NCI-H69 (cell line): ENCODE data around the gene OR13F1.
"Not testable (repeated sequence)": the region's sequence is repeated elsewhere in the genome, so short reads cannot be mapped to it uniquely, and the experiment has no call there.

Experiments used
- DNase-seq: peaks from one replicate; lab custom pipeline; 2025; lab: John Stamatoyannopoulos, UW

Gene OR13F1, protein sequence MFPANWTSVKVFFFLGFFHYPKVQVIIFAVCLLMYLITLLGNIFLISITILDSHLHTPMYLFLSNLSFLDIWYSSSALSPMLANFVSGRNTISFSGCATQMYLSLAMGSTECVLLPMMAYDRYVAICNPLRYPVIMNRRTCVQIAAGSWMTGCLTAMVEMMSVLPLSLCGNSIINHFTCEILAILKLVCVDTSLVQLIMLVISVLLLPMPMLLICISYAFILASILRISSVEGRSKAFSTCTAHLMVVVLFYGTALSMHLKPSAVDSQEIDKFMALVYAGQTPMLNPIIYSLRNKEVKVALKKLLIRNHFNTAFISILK

GRCh38 chr9:104503963-104504362, at the start of gene OR13F1:
TSS of gene OR13F1 (plus strand) at chr9:104504263. CDS start at chr9:104504263, 0 bp downstream.
- DNase-seq: no peak

GRCh38 chr9:104456831-104457230, 47.2 kb upstream of the OR13F1 start:
- peak; percentile 9 for DNase-seq

DNA sequence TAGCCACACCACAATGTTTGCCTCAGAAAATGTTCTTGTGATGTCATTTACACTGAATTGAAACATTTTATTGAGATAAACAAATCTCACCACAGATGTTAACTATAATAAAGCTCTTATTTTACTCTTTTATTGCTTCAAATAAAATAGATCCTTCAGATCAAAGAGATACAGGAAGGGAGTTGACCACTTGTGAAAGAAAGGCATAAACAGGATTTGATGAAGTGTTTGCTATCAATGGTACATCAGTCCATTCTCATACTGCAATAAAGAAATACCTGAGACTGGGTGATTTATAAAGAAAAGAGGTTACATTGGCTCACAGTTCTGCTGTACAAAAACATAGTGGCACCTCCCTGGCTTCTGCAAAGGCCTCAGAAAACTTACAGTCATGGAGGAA, 40.2 kb upstream of the OR13F1 start:
- no peak for DNase-seq

DNA sequence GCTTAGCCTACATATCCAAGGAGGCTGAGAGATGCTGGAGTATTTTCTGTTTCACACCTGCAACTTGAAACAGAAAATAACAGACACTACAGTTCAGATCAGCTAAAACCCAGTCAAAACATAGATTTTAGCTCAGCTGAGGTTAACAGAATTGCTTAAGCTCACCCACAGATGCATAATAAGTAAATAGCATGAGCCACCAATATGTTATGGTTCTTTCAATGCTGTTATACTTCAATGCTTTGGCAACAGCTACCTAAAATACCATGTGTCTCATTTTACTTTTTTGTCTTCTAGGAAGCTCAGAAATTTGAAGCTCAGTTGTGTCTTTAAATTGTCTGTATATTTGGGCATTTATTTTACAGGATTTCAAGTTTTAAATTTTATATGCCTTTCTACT, 35.8 kb upstream of the OR13F1 start:
- no peak for DNase-seq

DNA sequence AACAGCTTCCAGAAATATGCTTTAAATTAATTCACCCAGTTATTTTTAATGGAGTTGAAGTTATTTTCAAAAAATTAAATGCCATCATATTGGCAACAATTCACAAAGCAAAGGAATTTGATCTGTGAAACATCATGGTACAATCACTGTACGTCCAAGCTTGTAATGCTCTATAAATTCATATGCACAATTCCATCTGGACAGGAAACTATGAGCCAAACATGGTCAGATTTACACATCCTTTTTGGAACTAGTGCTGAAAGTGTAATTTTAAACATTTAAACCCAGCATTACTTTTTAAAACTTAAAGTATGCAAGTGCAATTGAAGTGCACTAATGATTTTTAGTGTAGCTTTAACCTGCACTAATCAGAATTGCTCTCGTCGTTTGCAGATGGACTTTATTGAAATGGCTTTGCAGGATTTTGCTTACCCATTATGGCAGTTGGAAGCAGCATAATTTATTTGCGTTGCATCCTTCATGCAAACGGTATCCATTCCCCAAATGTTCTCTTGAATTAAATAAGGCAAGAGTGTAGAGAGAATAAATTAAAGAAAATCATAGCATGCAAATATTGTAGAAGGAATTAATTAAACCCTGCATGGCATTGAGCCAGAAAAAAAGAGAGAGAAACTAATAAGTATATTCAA, 21.0 kb upstream of the OR13F1 start:
- no peak for DNase-seq

DNA sequence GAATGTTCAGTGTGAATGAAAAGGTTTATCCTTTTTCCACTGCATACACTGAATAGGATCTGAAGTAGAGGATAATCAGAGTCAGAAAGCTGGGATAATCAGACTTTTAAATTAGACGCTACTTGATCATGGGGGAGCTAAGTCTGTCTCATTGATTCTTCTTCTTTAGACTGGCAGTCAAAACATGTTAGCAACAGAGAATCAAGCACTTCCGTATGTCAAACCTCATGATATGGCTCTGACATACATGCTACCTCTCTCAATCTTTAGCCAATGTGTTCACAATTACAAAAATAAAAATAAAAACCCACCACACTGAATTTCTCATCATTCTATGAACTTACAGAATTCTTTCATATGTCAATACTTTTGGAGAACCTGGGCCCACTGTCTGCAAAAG, 19.0 kb upstream of the OR13F1 start:
- DNase-seq: no peak

GRCh38 chr9:104494808-104495207, 9.3 kb upstream of the OR13F1 start:
- DNase-seq: peak; percentile 65

DNA sequence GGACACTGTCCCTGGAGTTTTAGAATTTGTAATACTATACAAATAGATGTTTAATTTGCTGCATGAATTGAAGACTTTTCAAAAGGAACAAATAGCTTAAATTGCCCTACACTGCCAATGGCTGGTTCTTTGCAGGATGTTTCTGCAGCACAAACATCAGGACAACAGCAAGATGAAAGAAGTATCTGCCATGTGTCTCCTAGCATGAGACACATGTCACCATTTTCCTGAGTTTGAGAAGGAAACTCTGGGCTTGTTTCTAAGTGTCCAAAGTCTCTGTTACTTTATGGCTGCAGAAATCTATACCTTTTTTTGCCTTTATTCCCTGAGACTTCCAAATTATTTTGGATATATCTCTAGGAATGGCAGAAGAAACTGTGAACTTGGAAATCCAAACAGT, 623 bp upstream of the OR13F1 start:
- peak; percentile 53 for DNase-seq

DNA sequence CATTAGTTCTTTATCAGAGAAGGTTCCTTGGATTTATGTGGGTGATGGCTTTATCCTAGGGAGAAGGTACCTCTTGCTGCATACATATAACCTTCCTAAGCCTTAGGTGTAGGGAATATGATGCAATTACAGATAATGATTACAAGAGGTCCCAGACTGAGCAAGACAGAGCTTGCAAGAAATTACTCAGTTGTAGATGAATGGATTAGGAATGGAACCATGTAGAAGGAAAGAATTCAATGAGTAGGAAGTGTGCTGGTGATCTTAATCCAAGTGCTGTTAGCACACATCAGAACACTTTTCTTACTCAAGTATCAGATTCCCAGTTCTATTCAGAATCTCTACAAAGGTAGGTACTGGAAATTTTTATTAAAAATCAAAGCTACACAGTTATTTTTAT, 2.5 kb downstream of the OR13F1 start:
- no peak for DNase-seq

- DNase-seq: no peak
These were observed 10.8 kb downstream of the OR13F1 start for GRCh38 chr9:104514901-104515300.

DNA sequence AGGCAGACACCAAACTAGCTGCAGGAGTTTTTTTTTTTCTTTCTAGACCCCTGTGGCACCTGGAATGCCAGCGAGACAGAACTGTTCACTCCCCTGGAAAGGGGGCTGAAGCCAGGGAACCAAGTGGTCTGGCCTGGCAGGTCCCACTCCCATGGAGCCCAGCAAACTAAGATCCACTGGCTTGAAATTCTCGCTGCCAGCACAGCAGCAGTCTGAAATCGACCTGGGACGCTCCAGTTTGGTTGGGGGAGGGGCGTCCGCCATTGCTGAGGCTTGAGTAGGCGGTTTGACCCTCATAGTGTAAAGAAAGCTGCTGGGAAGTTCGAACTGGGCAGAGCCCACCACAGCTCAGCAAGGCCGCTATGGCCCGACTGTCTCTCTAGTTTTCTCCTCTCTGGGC, 16.2 kb downstream of the OR13F1 start:
- not testable (repeated sequence) for DNase-seq

DNA sequence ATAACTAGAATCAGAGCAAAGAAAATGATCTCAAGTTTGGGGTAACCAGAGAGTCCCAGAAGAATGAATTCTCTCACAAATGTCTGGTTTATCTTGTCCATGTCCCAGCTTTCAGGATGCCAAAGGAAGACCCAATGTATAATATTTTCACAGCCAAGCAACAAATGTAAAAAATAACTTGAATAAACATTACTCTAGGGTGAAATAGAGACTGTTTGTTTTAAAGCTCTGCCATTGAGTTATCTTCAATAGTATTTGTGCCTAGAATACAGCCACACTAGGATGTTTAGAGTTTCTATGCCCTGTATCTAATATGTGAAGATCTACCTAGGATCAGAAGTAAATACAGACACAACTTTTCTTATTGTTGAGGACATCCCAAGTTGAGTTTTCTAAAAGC, 23.0 kb downstream of the OR13F1 start, which contains the start of gene OR13C4:
TSS of gene OR13C4 (minus strand) at position 101 of the 400 bp plus-strand sequence. CDS start at position 101, 0 bp downstream.
- no peak for DNase-seq

GRCh38 chr9:104536756-104537155, 32.7 kb downstream of the OR13F1 start, which contains the start of gene OR13C3:
TSS of gene OR13C3 (minus strand) at chr9:104536856. CDS start at chr9:104536723, 133 bp downstream.
- no peak for DNase-seq

DNA sequence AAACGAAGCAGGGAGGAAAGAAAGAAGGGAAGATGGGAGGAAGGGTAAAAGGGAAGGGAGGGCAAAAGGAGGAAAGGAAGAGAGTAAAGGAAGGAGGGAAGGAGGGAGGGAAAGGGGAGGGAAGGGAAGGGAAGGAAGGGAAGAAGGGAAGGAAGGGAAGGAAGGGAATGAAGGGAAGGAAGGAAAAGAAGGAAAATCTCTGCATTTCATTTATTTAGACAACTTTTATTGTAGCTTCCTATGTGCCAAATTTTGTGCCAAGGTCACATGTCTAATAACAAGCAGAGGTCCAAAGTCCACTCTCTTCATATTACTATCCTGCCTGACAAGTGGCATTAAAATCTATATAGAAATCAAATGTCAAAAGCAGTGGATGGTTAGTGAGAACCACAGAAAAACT, 35.2 kb downstream of the OR13F1 start:
- DNase-seq: no peak

- no peak for DNase-seq
These were observed 40.6 kb downstream of the OR13F1 start for GRCh38 chr9:104544644-104545043.

GRCh38 chr9:104553261-104553660, 49.2 kb downstream of the OR13F1 start:
- no peak for DNase-seq
